Glomerular endothelial cell (primary cell): ENCODE results near the gene CXCL12. TPM values are rescaled to one million over a fixed set of nuclear protein-coding genes. Genes with fewer than 3 reads are reported as not detected.

ENCODE experiments used
- DNase-seq: peaks from one replicate; pipeline ENCODE4 v3.0.0-alpha.2; 2011; ENCODE audit warnings: low read depth, low spot score; ENCODE audit errors: extremely low read depth
- total RNA-seq: library from RNA; depleted of rRNA; stranded (reverse); fragments of >200 nt; gene quantifications from 2 replicates; pipeline ENCODE4 v1.2.3, GENCODE V29; 2015

The CXCL12 gene
- total RNA-seq, 1 donor from 2014 or later = 9.5 TPM

DNA sequence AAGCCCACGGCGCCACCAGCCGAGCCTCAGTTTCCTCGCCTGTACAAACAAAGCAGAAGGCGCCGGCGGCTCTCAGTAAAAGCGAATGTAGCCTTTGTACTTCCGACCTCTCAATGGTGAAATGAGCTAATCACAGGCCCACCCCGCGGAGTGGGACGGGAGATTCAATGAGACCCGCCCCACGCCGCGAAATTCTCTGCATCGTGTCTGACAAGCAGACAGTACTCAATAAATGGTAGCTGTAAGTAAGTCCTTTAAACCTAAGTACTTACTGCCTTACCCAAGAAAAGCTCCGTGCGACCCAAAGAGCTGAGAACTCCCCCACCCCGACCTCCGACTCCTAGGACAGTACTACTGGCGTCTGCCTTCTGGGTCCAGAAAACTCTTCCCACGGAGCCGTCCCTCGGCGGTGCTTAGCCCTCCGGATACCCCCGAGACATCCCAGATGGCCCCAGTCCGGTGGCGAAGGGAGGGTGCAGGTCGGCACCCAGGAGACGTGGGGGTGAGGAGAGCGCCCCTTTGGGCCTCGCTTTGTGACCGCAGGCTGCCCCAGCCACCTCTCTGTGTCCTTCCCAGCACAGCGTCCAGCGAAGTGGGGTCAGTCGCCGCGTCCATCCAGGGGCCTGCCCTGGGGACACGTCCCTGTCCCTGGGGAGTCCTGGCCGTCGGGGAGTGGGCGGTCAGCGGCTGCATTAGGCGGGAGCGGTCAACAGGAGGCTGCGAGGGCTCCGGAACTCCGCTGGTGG lies 972 bp upstream of the CXCL12 start:
- no peak for DNase-seq

DNA sequence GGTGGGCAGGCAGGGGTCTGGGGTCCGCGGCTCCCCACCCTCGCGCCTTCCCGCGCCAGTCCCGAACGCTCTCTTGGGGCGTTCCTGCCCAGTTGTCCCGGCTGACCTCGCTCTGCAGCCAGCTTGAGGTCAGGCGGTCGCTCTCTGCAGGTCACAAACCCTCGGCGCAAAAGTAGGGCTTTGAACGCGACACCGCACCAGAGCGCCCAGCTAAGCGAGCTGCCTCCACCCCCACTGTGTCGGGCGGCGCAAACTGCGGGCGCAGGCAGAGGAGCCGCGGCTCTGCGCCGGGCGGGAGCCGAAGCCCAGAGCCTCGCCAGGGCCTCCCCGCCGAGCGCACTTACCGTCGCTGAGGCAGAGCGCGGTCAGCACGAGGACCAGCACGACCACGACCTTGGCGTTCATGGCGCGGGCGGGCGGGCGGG lies 284 bp downstream of the CXCL12 start:
- DNase-seq = no peak

DNA sequence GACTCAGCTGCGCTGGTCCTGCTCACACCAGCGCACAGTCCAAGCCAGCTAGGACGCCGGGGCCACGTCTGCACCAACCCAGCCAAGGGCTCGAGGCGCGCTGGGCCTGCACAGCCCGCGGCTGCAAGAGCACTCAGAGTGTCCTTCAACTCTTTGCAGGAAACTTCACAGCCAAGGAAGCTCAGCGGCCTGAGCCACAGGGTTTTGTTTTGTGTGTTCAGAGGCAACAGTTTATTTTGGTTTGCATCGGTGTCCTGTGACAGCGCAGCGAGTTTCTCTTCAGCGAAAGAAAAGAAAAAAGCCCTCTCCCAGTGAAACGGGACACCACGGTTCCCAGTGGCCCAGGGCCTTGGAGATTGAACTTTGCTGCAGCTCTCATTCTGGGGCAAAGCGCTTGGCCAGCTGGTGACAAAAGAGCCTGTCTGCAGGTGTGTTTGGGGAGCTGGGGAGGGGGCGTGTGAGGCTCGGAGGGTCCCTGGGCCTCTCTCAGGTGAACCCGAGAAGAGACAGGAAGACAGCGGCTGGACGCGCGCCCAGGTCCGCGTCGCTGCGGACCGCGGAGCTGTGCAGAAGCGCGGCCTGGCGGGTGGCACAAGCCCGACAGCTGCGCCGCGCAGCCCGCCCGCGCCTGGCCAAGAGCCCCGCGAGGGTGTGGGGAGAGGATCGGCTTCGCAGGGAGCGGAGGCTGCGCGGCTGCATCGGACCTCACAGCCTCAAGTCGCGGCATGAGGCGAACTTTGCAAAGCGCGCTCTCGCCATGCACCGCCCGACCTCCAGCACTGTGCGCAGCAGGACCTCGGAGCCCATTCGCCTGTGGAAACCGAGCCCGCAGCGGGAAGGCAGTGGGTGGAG lies 922 bp downstream of the CXCL12 start:
- no peak for DNase-seq

DNA sequence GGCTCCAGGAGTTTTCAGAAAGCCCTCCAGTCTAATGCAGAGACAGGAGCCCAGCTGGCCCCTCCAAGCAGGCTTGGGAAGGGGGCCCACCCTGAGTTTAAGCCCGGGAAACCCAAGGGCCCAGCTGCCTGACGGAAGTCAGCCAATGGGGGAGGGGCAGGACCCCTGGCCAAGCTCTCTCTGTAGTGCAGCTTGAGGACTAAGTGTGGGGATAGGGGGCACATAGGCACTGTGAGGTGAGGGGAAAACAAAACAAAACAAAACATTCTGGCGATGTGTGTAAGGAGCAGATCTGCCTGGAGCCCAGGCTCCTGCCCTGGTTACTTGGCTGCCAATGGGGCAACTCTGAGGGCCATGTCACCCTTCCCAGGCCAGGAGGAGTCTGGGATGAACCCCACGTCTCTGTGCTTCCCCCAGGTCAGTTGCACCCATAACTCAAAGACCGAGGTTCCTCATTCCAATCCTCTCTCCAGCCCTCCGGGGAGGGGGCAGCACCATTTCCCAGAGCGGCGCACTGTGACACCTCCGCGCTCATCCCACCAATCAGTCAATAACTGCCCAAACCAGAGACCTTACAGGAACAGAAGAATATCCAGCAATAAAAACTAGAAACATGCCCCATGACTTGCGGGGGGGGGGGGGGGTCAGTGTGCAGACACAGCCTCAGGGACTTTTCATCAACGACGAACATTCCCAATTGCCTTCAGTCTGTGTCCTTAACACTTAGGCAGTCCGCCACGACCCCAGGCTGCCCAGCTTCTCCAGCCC lies 1.7 kb downstream of the CXCL12 start:
- DNase-seq = no peak

DNA sequence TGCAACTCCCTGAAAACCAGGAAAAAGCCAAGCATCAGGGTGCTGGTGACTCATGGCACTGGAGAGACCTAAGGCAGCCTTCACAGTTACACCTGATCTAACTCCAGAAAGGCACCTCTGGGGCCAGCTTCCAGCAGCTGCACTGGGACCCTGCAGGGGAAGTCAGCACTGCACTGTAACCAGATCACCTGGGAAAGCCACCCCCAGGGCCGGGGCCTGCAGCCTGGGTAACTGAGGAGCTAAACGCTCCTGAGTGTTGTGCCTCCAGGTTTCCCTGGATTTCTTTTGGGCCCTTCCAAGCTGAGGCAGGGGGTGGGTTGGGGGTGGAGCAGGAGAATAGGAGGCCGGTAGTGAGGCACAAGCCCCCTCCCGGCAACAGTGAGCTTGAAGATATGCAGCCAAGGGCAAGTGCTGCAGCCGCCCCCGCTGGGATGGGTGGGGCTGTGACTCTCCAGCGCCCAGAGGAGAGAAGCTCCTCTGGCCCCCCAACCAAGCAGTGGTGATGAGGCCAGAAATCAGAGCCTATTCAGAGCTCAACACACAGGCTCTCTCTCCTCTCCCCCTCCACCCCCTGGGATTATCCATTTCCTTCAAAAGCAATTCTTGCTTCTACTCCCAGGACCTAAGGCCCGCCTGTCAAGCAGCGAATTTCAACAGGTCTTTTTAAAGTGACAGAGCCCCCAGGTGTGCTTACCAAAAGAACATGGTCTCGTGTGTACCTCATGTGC lies 2.6 kb downstream of the CXCL12 start:
- no peak for DNase-seq

DNA sequence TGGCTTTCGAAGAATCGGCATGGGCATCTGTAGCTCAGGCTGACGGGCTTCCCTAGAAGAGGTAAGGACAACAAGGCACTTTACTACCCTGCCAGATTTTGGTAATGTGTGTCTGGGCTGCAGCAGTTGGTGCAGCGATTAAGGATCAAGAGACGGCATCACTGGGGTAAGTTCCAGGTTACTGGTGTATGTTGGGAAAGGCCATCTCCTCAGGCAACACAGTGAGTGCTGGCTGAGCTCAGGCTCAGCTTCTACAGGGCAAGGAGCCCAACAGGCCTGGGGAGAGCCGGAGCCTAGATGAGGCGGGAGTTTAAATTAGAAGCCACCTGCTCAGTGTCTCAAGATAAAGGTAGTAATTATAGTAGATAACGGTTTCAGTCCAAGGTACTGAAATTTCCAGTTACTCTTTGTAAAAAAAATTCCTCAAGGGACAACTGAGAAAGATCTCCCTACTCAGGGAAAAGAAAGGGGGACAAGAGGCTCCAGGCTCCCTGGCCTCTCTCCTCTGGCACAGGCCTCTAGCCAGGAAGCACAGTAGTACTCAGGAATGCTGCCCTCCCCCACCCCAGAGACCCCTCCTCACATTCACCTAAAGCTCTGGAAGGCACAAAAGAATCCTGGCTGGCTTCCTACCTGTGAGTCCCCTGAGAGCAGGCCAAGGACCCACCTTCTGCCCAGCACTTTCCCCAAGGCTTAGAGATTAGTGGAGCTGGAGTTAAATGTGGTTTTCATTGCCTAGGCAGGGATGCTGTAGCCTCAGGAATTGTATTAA lies 3.9 kb downstream of the CXCL12 start:
- DNase-seq = no peak

DNA sequence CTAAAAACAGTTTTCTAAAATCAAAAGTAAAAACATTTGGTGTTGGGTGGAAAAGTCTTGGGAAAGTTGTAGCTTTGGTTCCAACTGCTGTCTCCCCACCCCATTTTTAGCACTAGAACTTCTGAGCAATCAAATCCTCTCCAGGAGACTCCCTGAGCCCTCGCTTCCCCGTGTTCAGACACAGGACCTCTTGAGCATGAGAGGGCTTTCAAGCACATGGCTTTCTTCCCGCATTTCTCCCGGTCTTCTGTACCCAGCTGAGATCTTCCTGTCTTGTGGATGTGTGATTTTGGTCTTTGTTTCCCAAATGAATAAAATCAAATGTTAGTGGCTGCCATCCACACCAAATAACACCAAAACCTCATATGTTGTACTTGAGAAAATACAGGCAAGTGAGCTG lies 5.0 kb downstream of the CXCL12 start:
- no peak for DNase-seq

DNA sequence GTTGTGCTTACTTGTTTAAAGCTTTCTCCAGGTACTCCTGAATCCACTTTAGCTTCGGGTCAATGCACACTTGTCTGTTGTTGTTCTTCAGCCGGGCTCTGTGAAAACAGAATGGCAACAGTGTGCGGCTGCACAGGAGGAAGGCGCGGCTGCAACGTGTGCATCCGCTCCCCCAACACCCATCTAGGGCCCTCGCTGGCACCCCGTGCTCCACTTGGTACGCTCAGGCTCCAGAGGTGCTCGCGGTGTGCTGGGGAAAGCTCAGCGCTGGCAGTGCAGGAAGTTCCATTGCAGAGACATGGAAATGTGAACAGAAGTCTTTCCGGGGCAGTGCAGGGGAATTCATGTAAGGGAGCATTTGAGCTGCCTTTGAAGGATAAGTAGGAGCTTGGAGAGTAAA lies 6.3 kb downstream of the CXCL12 start:
- no peak for DNase-seq

DNA sequence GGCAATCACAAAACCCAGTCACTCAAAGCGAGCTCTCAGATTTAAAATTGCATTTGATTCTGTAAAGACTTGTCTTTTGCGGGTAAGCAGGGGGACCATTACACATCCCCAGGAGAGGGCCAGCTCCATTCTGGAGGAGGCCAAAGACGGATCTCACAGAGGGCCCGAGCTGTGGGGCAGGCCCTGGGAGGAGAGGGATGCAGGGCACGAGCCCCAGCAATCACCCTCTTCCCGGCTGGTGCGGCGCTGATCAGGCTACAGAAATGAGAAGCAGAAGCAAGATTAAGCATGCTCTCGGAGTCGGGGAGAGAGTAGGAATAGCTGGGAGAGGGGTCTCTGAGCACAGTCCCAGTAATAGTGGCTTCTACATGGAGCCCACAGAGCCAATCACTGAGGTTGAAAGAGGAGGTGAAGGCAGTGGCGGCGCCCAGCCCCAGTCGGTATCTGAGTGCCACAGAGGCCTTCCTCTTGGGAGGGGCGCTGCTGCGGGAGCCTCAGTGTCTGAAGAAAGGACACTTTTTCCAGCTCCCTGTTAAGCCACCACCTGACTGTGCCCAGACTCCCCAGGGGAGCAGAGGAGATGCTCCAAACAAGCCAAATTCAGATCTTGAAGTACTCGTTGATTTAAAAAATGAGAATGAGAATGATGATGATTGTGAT lies 7.1 kb downstream of the CXCL12 start:
- DNase-seq = no peak

DNA sequence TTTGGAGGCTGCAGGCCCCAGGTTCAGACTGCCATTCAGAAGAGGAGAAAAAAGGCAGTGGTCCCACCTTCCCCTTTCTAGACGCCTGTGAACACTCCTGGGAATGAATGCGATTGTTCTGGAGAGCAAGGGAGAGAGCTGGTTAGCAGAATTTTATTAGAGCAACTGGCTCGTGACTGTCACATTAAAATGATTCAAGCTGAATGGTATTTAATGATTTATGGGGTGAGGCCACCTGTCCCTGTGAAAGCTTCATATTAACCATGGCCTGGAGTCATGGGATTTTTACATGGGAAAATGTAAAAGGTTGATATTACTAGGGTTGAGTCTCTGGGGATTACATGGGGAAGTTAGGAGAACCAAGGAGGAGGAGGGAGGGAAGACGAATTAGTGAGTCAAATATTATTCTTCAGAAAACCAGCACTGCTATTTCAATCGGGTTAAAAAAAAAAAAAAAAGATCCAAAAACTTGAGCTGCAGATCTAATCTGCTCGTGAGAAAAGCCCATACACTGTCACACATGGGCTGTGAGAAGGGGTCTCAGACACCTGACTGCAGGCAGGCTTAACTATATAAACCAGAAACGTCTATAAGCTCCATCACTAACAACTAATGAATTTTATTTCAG lies 8.3 kb downstream of the CXCL12 start:
- no peak for DNase-seq

DNA sequence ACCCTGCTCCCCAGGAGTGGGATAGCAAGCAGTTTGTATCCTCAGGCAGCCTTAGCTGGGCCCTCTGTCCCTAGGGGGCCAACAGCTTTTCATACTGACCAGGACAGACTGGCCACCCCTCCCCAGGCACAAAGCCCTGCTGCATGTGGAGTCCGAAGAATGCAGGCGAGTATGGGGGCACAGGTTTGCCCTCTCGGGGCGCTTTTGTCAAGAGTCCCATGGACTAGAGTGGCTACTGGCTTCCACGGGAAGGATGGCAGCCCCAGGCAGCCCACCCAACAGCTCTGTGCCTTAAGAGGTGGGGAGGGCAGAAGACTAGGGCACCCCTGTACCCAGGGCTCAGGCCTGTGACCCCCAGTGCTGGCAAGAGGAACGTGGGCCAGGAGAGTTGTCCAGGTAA lies 10.7 kb downstream of the CXCL12 start:
- DNase-seq = no peak

DNA sequence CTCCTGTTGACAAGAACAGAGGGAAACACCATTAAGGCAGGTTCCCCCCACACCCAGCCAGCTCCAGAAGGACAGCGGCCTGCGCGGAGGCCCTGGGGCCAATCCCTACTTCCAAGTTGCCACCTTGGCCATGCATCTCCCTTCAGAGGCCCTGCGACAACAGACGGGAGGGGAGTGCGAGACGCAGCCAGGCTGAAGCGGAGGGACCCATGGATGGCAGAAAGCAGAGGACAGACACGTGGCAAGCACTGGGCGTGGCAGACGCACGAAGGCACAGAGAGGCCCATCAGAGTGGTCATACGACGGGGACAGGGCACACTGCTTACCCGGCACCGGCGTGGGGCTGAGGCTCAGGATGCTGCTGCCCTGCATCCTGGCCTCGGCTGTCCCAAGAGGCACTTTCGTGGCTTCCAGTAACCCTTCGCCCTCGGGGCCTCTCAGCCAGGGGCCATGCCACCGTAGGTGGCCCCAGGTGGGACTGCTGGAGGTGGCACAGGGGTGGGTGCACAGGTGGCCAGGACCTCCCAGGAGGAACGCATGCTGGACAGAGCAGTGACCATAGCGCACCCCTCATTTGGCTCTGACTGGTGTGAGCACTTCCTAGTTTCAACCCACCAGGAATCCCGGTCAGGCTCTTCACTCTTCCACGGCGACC lies 11.4 kb downstream of the CXCL12 start:
- DNase-seq = no peak

DNA sequence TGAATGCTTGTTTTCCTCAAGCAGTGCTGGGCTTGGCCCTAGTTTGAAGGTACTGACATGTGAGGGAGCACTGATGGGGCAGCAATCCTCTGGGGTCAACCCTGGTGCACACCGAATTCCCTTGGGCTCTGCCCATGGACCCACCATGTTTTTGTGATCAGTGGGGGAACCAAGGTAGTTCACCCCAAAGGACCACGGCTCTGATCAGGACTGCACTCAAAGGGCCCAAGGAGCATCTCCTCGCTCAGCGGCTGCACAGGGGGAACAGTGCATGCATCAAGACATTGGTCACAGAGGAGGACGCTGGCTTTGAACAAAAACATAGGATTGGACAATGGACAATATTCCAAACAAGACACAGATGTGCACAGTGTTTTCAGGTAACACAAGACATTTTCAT lies 12.7 kb downstream of the CXCL12 start:
- DNase-seq = no peak

DNA sequence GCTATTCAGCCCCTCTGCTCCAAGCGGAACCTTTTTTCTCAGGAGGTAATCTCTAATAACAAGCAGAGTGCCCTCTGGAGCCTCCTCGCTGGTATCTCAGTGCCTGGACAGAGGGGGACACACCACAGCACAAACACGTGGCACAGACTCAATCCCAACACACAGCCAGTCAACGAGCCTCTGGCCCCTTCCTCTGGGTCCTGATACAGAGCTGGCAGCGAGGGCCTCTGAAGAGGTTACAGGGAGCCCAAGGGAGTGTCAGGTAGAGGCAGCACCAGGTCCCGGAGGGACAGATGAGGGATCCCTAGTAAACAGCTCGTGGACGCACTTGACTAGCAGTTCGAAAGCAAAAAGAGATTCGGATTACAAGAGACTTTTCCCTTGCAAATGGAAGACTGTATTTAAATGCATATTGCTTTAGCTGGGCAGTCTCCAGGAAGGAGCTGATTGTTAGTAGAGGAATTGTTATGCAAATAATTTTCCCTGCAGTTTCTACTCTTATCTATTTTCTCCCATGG lies 14.1 kb downstream of the CXCL12 start:
- DNase-seq = no peak

DNA sequence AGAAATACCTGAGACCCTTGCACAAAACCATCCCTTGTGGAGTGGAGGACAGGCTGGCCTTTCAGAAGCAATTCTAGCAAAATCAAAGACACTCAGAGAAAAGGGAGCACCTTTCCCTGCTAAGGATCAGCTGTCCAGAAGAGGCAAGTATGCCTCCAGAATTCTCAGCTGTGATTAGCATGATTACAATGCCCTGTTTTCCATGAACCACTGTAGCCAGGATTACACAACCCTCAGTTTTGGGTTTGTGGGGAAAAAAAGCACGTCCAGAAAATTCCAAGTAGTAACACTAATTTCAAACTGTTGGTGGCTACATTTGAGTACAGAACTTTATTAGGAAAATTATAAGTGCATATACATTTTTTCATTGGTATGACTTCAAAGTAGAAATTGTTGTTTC lies 15.0 kb downstream of the CXCL12 start:
- no peak for DNase-seq

DNA sequence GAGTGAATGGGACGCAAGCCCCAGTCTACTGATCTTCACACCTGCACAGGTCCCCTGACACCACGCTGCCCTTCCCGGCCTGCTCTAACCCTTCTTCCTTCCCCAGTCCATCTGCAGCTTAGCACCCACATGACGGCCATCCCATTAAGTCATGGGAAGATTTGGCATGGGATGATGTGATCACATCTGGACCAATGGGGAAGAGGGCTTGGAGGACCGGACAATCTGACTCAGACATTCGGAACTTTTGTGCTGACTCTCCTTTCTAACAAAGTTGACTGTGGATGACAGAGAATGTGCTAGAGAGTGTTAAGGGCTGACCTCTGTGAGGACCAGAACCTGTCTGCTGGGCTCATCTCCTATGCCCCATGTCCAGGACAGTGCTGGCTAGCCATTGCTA lies 15.6 kb downstream of the CXCL12 start:
- no peak for DNase-seq

DNA sequence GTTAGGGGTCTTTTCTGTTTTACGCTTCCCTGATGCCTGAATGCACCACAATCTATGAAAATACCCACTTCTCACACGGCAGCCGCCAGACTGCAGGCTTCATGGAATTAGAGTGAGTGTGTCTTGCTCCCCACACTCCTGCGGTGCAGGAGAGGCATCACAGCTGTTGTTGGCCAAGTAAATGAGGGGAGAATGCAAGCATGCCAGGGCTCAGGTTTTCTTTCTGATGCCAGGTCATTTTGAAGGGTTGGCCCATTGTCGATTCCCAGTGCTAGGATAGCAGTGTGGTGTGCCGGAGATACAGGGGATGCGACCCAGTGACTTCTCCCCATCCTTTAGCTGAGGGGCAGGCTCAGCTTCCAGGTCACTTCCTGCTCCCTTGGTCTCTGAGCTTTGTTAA lies 16.3 kb downstream of the CXCL12 start:
- no peak for DNase-seq

DNA sequence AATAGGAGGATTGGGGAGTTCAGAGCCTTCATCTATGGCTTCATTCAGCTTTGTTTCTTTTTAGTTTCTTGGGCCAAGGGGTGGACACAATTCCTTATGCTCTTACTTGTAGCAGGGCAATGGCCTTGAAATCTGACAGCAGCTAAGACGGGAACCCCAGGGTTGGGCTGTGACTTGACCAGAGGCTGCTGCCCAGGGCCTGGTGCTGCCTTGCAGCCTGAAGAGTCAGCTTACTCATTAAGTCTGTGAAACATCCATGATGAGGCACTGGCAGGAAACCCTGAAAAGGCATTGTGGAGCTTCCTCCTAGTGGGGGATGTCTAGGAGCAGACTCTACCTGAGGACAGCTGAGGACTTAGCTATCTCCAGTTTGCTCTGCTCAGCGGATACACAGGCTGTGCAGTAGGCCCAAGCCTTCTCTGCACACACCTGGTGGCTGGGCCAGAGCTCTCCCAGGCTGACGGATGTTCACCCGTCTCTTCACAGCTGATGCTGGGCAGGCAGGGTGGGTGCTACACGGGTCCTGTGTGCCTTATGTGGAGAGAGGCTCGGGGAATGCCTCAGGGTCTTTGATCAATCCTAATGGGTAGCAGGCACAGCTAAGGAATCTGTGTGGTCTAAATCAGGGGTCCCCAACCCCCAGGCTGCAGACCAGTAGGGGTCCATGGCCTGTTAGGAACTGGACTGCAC lies 17.8 kb downstream of the CXCL12 start:
- no peak for DNase-seq
